ENCODE data around the gene SNX30.
"Not testable (repeated sequence)": the region's sequence is repeated elsewhere in the genome, so short reads cannot be mapped to it uniquely, and the experiment has no call there.

The SNX30 gene

GRCh38 chr9:112750016-112750763 lies at the start of gene SNX30:
Gene SNX30 (plus strand): TSS chr9:112750760. CDS start chr9:112751002, 242 bp downstream.
- DNase-seq, result peak; percentile 84

GRCh38 chr9:112703304-112703703 lies 47.3 kb upstream of the SNX30 start:
- DNase-seq, result no peak

GRCh38 chr9:112705768-112706427 lies 44.7 kb upstream of the SNX30 start:
- no peak for DNase-seq

GRCh38 chr9:112711050-112711689 lies 39.4 kb upstream of the SNX30 start:
- DNase-seq, result peak; percentile 44

DNA sequence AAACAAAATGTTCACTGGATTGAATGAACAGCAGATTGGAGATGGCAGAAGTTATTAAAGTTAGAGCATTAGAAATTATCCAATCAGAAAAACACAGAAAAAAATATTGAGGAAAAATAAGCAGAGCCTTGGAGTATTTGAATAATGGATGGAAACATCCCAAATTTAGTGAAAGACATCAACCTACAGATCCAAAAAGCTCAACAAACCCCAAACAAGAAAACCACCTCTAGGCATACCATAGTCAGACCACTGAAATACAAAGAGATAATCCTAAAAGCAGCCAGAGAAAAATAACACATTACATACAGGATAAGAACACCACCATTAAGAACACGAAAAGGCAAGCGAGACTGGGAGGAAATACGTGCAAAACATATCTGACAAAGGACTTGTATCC lies 37.9 kb upstream of the SNX30 start:
- DNase-seq, result no peak

- DNase-seq, result peak; percentile 97
These were observed 32.8 kb upstream of the SNX30 start, which contains the start of gene INIP for GRCh38 chr9:112717661-112718331. Gene INIP (minus strand): TSS chr9:112718117. CDS start chr9:112716485, 1,632 bp downstream.

- no peak for DNase-seq
These were observed 31.3 kb upstream of the SNX30 start for GRCh38 chr9:112719241-112719691.

DNA sequence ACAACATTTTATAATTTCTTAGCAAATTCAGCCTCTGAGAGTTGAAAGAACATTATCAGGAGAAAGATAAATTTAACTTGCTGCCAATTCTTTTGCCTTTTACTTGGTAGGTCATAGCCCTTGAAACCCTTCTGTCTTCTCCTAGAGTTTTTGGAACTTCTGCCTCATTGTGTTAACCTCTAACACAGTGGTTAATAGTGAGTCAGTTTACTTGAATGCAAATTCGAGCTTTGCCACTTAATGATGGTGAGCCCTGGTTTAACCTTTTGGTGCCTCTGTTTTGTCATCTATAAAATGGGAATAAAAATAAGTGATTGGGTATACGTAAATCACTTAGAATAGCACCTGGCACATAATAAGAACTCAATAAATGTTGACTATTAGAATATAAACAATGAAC lies 30.9 kb upstream of the SNX30 start:
- no peak for DNase-seq

GRCh38 chr9:112720113-112720780 lies 30.3 kb upstream of the SNX30 start:
- no peak for DNase-seq

DNA sequence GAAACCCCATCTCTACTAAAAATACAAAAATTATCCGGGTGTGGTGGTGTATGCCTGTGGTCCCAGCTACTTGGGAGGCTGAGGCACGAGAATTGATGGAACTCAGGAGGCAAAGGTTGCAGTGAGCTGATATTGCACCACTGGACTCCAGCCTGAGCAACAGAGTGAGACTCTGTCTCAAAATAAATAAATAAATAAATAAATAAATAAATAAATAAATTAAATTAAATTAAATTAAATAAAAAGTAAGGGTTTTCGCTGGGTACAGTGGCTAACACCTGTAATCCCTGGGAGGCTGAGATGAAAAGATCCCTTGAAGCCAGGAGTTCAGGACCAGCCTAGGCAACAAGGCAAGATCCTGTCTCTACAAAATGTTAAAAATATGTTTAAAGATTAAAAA lies 27.8 kb upstream of the SNX30 start:
- not testable (repeated sequence) for DNase-seq

- DNase-seq, result no peak
These were observed 24.6 kb upstream of the SNX30 start for GRCh38 chr9:112725961-112726360.

GRCh38 chr9:112726428-112726827 lies 24.1 kb upstream of the SNX30 start:
- DNase-seq, result peak; percentile 69

GRCh38 chr9:112728401-112728800 lies 22.2 kb upstream of the SNX30 start:
- no peak for DNase-seq

GRCh38 chr9:112731971-112732370 lies 18.6 kb upstream of the SNX30 start:
- no peak for DNase-seq

DNA sequence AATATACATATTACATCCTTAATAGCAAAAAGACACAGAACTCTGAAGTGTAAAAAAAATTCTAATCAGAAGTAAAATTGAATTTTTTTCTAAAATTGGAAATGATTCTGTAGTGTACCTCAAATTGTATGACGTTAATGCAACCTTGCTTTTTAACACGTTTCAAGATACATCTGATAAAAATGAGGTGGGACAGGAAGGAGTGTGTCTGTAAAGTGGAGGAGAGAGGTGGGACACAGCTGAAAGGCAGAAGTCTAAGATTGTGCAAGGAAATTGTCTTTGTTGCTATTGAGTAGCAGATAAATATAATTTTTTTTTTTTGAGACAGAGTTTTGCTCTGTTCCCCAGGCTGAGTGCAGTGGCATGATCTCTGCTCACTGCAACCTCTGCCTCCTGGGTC lies 15.7 kb upstream of the SNX30 start:
- no peak for DNase-seq

DNA sequence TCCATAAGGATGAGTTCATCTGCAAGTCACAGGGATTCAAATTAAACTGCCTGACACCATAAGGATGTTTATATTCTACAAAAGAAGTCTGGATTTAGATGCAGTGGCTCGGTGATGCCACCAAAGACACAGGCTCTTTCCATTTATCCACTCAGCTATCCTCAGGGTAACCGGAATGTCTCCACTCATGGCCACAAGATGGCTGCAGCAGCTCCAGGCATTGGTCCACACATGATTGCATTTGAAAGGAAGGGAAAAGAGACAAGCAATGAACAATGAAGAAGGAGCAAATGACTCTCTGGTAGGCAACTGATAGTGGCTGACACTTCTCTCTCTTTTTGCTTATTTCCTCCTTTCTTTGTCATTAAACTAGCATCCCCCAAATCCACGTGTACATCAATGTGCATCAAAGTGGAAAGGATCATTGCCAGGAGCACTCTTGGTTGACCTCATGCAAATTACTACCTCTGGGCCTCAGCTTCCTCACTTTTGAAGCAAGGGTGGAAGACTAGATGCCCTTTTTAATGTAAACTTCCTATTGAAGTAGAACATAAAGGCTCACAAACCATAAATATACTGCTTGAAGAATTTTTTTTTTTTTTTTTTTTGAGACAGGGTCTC lies 7.2 kb upstream of the SNX30 start:
- DNase-seq, result no peak

- DNase-seq, result no peak
These were observed 6.4 kb upstream of the SNX30 start for GRCh38 chr9:112744177-112744576.

DNA sequence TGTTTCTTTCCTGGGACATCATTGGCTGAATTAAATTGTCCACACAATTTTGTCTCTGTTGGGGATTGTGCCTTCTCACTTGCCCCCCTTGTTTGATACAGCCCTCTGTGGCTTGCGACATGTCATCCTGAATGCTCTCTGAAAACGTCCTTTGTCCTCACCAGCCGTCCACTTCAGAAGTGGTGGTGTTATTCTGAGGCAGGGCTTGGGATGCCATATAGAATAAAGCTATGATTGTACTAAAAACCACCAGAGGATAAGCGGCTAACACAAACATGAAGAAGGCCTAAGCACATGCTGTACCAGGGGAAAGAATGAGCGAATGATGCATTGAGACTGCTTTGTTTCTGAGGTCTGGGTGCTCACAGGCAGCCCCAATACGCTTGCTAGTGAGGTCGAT lies 3.5 kb upstream of the SNX30 start:
- DNase-seq, result no peak

GRCh38 chr9:112750764-112751055 lies 150 bp downstream of the SNX30 start:
- no peak for DNase-seq

- peak; percentile 54 for DNase-seq
These were observed 666 bp downstream of the SNX30 start for GRCh38 chr9:112751056-112751795.

DNA sequence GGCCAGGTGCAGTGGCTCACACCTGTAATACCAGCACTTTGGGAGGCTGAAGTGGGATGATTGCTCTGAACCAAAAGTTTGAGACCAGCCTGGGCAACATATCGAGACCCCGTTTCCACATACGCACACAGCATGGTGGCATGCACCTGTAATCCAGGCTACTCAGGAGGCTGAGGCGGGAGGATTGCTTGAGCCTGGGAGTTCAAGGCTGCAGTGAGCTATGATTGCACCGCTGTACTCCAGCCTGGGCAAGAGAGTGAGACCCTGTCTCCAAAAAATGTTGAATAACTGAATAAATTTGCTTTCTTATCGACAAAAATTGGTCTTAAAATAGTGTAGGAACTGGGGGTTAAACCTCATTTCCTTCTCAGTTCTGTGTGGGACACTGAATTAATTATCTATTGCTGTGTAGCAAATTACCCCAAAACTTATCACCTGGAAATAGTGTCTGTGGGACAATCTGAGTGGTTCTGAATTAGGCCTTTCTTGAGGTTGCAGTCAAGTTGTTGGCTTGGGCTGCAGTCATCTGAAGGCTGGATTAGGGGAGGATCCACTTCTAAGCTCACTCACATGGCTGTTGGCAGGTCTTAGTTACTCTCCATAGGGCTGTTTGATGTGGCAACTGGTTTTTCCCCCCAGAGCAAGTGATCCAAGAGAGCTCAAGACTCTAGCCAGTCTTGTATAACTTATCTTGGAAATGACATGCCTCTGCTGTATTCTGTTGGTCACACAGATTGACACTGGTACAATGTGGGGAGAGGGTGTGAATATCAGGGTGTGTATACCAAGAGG lies 2.0 kb downstream of the SNX30 start:
- DNase-seq, result peak; percentile 9
